ENCODE results near the gene AFF3.

DNA sequence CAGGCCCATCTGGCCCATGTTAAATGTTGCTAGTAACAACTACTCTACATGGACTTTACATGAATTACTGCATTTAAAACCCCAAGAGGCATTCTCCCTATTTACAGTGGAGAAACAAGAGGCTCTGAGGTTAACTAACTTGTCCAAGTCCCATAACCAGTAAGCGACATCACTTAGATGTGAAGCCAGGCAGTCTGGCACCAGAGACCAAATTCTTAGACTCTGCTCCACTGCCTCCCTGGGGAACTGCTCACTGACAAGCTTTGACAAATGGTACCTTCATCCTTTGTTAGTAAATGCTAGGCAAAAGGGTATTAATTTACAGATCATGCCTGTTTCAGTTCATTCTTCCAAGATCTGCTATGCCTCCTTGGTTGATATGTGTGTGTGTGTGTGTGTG is 124.8 kb downstream of the AFF3 start:
- TF ChIP-seq, protein P1, sequence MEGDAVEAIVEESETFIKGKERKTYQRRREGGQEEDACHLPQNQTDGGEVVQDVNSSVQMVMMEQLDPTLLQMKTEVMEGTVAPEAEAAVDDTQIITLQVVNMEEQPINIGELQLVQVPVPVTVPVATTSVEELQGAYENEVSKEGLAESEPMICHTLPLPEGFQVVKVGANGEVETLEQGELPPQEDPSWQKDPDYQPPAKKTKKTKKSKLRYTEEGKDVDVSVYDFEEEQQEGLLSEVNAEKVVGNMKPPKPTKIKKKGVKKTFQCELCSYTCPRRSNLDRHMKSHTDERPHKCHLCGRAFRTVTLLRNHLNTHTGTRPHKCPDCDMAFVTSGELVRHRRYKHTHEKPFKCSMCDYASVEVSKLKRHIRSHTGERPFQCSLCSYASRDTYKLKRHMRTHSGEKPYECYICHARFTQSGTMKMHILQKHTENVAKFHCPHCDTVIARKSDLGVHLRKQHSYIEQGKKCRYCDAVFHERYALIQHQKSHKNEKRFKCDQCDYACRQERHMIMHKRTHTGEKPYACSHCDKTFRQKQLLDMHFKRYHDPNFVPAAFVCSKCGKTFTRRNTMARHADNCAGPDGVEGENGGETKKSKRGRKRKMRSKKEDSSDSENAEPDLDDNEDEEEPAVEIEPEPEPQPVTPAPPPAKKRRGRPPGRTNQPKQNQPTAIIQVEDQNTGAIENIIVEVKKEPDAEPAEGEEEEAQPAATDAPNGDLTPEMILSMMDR (conservative IDR thresholded peaks at IDR 0.05; ENCODE audit: low read depth, low read length) = no peak
- no peak for TF ChIP-seq EZH2 (IDR thresholded peaks at IDR 0.05; ENCODE audit: borderline replicate concordance, low read depth, low read length, poor library complexity, severe bottlenecking)

All from A673 (cell line).